ENCODE measurements around the gene PDSS2.
"Not testable (repeated sequence)": the region's sequence is repeated elsewhere in the genome, so short reads cannot be mapped to it uniquely, and the experiment has no call there.

Gene PDSS2

GRCh38 chr6:107314531-107314939 is 144.8 kb downstream of the PDSS2 start:
- DNase-seq, result no peak

- no peak for DNase-seq
These were observed 145.6 kb downstream of the PDSS2 start for GRCh38 chr6:107313776-107314175.

DNA sequence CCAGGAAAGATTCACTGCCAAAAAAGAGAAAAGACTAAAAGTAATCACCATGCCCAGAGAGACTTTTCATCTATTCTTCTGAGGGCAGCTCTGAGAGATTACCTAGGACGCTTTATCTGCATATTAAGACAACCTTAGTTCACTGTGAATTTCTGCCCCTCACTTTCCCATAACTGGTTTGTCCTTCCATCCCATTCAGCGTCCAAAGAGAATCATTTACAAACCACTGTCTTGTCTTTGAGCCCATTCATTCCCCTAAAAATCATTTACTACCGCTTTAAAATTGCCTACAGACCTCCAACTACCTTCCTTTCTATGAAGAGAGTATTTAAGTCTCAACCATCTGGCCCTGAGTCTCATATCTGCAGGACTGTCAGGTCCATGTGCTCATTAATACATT is 149.0 kb downstream of the PDSS2 start:
- DNase-seq, result no peak

- no peak for DNase-seq
These were observed 150.7 kb downstream of the PDSS2 start for GRCh38 chr6:107308677-107309076.

GRCh38 chr6:107305994-107306393 is 153.4 kb downstream of the PDSS2 start:
- DNase-seq, result not testable (repeated sequence)

DNA sequence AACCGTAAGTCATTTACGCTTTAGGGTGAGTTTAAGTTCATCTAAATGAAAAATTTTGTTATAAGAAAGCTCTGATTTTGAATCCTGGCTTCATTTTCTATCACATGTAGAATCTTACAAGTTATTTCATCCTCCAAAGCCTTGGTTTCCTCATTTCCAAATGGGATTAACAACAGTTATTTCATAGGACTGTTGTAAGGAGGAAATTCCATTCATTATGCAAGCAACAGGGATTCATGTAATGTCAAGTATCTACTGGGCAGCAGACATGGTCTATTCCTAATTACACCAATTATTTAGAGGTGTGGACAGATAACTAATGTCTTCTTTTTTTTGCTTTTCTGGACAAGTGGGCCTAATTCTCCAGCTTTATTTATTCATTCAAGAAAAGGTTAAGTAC is 154.0 kb downstream of the PDSS2 start:
- DNase-seq, result no peak

DNA sequence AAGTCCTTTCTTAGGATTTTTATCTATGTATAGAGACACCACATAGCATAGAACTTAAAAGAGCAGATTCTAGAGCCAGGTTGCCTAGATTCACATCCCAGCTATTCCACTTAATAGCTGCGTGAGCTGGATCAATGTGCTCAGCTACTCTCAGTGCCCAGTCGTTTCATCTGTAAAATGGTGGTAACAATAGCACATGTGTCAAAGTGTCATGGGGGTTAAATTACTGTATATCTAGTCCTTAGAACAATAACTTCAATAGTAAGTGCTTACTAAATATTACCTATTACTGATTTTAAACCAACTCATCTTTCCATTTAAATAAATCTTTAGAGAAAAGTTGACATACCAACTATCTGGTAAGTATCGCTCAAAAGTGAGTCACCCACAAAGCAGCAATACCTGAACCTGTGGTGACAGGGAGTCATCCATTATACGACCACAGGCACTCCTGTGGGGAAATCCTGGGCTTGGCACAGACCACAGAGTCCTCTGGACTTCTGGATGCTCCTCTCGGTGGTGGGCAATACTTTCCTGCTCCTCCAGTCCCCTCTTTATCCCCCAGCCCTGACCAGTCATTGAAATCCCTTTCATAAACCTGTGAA is 154.8 kb downstream of the PDSS2 start:
- DNase-seq, result no peak

DNA sequence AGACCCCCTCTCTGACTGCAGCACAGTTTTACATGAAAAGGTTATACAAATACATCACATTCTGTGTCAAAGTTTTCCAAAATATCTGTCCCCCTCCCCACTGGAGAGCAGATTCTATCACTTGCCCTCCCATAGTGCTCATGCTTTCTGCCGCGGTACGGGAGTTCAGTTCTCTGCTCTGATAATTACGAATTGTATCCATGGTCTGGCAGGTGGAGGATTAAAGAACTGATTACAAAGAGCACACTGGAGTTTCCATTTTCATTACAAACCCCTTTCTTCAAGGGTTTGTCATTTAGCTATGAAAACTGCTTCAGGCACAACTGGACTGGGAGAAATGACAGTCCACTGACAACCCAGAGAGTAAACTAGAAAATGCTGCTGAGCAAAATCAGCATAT is 166.0 kb downstream of the PDSS2 start:
- no peak for DNase-seq

DNA sequence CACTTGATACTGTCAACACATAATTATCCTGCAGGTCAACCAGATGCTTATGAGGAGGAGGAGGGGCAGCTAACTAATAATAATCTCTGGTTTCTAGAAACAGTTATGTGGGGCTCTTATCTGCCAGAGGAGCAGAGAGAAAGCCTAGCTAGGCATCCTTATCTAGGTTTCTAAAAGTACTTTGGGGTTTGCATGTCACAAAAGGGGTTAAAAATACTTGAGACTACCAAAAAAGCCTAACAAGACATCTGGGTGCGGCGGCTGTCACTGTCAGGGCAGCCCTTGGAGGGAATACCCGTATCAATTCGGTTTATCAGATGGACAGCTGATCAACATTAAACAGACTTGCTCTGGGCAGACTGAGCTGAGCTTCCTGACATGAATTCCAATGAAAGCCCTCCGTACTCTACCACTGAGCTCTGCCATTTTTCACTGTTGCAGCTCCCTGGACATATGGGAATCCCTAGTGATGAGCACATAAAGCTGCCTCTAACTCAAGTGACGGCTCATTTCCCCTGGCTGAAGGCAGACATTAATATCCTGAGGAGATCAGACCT is 166.6 kb downstream of the PDSS2 start:
- no peak for DNase-seq

DNA sequence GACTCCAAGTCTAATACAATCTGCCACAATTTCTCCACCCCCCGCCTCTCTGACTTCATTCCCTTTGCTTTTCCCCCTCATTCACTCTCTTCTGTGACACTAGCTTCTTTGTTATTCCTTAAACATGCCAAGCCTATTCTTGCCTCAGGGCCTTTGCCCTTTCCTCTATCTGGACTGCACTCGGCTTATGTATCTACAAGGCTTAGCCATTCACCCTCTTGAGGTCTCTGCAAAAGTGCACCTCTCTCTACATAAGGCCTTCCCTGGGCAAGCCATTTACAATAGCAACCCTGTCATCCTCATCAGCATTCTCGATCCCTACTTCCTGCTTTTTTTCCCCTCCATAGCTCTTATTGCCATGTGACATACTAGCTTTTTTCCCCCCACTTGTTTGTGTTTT is 168.9 kb downstream of the PDSS2 start:
- DNase-seq, result no peak

DNA sequence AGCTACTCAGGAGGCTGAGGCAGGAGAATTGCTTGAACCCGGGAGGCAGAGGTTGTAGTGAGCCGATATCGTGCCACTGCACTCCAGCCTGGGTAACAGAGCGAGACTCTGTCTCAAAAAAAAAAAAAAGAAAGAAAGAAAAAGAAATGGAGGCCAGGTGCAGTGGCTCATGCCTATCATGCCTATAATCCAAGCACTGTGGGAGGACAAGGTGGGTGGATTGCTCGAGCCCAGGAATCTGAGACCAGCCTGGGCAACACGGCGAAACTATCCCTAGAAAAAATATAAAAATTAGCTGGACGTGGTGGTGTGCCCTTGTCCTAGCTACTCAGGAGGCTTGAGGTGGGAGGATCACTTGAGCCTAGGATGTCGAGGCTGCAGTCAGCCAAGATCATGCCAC is 170.1 kb downstream of the PDSS2 start:
- not testable (repeated sequence) for DNase-seq

DNA sequence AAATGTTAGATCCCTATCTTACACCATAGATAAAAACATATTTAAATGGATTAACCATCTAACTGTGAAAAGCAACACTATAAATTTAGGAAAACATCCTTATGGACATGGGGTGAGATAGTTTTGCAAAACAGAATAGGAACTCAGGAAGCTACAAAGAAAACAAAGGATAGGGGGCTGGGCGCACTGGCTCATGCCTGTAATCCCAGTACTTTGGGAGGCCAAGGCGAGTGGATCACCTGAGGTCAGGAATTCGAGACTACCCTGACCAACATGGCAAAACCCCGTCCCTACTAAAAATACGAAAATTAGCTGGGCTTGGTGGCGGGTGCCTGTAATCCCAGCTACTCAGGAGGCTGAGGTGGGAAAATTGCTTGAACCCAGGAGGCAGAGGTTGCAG is 173.7 kb downstream of the PDSS2 start:
- not testable (repeated sequence) for DNase-seq

- no peak for DNase-seq
These were observed 174.6 kb downstream of the PDSS2 start for GRCh38 chr6:107284805-107285204.

DNA sequence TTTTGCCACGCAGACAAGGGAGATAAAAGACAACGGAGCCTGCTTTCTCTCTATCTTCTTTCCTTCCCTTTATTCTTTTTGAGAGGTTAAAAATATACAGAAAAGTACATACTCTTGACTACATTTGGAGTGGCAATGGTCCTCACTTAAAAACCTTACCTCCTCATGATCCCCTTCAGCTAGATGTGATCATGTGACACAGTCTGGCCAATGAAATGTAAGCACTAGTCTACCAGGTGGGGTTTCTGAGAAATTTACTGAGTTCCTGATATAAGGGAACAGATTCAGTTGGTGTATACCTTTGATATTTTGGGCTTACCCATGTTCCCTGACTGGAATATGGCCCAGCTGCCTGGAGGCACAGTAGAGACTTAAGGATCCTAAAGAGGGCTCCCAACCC is 178.6 kb downstream of the PDSS2 start:
- no peak for DNase-seq

DNA sequence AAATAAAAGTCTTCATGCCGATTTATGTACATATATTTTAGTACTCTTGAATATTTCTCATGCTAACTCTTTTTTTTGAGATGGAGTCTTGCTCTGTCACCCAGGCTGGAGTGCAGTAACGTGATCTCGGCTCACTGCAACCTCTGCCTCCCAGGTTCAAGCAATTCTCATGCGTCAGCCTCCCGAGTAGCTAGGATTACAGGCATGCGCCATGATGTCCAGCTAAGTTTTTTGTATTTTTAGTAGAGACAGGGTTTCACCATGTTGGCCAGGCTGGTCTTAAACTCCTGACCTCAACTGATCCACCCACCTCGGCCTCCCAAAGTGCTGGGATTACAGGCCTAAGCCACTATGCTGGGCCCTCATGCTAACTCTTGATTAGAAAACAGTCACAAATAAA is 179.4 kb downstream of the PDSS2 start:
- not testable (repeated sequence) for DNase-seq

DNA sequence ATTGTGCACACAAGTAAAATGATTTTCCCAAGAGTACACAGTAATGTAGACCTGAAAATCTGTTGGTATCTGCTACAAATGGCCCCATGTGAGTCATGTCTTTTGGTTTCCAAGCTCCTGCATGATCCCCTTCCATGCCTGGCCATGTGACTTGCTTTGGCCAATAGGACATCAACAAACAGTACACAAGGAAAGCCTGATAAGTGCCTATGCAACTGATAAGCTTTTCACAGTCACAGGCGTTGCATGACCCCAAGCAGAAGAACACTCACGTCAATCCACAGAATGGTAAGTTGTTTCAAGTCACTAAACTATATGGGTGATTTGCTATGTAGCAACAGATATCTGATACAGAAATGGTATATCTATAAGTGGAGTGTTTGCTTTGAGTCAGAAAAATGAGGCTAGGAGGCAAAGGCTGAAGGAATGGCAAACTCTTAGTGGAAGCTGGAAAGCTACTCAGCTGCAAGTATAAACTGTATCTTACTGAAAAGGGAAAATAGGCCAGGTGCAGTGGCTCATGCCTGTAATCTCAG is 184.0 kb downstream of the PDSS2 start:
- no peak for DNase-seq

DNA sequence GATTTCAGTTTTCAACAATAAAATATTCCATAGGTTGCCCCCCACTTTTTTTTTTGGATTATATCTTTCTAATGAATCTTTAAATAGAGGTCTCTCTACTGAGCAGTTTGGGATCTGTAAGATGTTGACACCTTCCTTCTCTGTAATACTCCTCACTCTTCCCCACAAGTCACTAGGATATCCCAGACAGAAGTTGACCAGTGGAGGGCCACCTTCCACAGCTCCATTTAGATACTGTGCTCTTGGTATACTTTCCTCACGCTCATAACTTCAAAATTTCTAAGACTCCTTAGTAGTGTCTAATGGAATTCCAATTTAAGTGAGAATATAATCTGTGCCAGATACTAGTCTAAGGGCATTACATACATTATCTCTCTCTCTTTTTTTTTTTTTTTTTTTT is 185.1 kb downstream of the PDSS2 start:
- no peak for DNase-seq

- DNase-seq, result no peak
These were observed 187.1 kb downstream of the PDSS2 start for GRCh38 chr6:107272246-107272645.

DNA sequence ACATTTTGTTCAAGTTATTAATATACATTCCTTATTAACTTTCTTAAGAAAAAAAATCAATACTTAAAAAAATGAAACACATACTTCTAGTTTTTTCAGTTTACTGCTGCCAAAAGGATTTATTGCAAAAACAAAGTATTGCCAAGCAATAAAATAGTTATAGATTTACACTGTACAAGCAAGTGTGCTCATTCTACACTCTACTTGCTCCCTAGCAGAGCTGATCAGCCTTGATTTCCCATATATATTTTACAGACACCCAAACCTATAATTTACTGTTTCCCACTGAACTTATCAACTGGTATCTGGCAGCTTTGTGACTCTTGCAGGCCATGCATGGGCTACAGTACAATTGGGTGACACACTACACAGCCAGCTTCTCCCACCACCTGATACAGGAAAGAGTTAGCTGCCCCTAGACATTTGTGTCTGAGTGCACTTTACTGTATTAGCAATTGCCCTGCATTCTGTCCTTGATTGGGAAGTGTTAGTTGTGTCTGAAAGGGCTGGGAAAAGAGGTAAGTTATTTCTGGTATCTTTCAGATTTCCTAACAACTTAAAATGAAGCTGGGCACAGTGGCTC is 188.1 kb downstream of the PDSS2 start:
- DNase-seq, result no peak

- DNase-seq, result no peak
These were observed 191.7 kb downstream of the PDSS2 start for GRCh38 chr6:107267634-107268033.

DNA sequence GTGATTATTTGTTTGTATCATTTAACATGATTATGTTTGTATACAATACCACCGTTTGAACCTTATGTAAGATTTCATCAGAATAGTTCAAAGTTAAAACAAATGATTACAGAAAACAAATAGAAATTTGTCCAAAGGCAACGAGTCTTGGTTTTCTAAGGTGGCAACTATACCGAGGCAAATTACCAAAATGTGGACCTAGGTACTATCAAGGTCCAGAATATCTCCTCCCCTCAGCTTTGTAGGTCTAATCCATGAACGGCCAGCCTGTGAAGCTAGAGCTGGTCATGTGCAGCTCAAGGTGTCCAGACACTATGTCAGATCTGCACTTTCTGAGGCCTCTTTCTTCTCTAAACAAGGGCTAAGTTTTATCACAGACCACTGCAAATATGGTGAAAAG is 192.4 kb downstream of the PDSS2 start:
- DNase-seq, result no peak

- no peak for DNase-seq
These were observed 192.8 kb downstream of the PDSS2 start for GRCh38 chr6:107266563-107266962.

DNA sequence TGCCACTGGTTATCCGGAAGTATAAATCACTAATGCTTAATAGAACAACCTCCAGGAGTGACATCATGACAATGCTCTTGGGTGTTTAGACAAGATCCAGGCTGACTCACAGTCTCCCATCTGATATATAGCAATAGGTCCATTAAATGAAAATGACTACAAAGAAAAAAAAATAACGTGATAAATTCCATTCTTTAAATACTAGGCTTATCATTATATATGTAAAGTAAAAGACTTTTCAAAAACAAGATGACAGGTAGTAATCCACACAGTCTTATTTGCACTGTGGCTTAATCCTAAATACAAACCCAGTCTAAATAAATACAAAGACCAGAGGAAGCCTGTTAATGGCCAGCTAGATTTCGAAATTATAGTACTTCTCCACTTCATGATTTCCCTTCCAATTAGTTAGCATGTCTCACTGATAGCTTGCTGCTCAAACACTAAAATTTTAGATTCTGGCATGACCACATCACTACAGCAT is 195.0 kb downstream of the PDSS2 start:
- DNase-seq, result no peak

GRCh38 chr6:107259951-107260350 is 199.4 kb downstream of the PDSS2 start:
- DNase-seq, result no peak

DNA sequence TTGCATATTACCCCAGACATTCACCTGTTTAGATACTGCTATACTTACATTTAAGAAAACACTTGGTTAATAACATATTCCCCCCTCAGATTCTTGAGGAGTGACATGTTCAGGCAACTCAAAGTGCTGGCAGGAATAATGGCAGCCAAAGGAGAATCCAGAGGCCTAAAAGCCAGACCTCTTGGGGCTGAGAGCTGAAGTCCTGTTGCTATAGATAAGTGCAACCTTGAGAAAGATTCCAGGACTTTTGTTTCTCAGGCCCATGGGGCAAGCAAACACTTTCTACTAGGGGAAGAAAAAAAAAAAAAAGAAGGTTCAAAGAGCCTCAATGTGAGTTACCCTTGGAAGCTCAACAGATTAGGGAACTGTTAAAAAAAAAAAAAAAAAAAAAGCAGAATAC is 211.2 kb downstream of the PDSS2 start:
- DNase-seq, result no peak

All from NCI-H187 treated with DMSO at 0.1 percent for 48 hours (cell line).